H54 (cell line): ENCODE results near the gene RHOC.

ENCODE experiments used
- DNase-seq: peaks from one replicate; pipeline ENCODE4 v3.0.0; 2011; ENCODE audit warnings: low spot score, mixed read lengths; ENCODE audit not compliant: insufficient read length
- FAIRE-seq: peaks from 3 replicates; lab custom pipeline; 2011; peaks lifted over from hg19 to GRCh38; lab: Jason Lieb, UNC
- POLR2A ChIP-seq: IDR thresholded peaks from 2 replicates; pipeline ENCODE4 v1.6.1; 2011; ENCODE audit warnings: low read depth, mild to moderate bottlenecking, low read length

The RHOC gene

DNA sequence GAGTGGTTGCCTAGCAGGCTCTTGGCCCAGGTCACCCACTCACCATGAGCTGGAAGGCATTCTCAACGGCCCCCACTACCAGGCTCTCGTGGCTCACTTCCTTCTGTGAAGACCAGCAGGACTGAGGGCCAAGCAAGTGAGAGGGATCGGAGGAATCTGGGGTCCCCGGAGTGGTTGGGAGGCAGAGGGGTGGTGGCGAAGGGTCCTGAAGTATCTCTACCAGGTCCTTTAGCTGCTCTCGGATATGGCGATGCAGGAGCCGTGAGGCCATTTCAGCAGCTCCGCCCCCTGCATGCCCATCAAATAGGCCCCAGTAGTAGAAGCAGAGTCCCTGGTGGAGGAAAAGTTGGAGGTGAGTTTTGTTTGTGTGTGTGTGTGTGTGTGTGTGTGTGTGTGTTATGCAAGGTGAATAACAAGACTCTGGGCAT lies 5.8 kb upstream of the RHOC start:
- DNase-seq (no peak), FAIRE-seq (no peak)
- TF ChIP-seq POLR2A = no peak

GRCh38 chr1:112712191-112712590 lies 5.3 kb upstream of the RHOC start:
- TF ChIP-seq POLR2A = no peak
- DNase-seq (no peak), FAIRE-seq (no peak)

DNA sequence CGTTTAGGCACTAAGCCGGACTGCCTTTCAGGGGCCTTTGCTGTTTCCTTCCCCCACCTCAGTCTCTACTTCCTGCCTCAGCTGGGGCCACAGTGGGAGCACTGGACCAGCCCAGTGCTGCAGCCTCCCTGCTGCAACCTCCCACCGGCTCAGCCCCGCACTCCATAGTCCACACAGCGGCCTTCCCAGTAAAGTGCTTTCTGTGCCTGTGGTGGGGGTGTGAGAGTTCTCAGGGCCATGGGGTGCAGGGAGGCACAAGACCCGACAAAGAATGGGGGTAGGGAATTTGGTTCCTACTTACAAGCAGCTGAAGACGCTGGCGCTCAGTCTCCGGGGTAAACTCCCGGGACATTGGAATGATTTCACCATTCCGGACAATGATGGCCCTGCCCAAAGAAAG lies 4.7 kb upstream of the RHOC start:
- DNase-seq (no peak), FAIRE-seq (no peak)
- no peak for TF ChIP-seq POLR2A

GRCh38 chr1:112711041-112711440 lies 4.1 kb upstream of the RHOC start:
- no peak for FAIRE-seq
- no peak for DNase-seq
- no peak for TF ChIP-seq POLR2A

DNA sequence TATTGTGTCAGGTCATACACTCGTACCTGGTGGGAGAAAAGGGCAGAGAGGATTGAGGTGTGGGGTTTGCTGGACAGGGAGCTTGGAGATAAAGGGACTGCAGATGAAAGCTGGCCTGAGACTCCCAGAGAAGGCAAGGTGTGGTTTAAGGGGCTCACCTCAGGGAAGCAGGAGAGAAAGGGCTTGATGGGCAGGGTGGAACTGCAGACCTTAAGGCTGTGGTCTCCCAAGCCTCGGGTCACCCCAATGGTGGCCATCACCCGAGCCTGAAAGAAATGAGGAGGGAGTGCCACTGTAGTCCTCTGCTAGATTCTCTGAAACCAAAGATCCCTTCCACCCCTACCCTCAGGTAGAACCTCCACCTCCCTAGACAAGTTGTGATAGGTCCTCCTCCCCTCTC lies 3.7 kb upstream of the RHOC start:
- no peak for TF ChIP-seq POLR2A
- FAIRE-seq (no peak), DNase-seq (no peak)

GRCh38 chr1:112710159-112710558 lies 3.2 kb upstream of the RHOC start:
- FAIRE-seq (no peak), DNase-seq (no peak)
- TF ChIP-seq POLR2A = no peak

DNA sequence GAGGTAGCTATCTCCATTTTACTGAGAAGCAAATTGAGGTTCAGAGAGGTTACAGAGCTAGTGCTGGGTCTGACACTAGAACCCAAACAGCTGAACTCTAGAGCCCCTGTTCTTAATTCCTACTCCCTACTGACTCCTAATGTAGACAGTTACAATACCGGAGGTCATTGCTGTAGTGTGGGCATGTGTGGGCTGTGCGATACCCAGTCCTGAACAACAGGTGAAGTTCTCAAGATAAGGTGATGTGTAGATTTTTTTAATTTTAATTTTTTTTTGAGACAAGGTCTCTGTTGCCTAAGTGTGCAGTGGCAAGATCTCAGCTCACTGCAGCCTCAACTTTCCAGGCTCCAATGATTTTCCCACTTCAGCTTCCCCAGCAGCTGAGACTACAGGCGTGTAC lies 1.6 kb upstream of the RHOC start:
- no peak for DNase-seq
- no peak for FAIRE-seq
- no peak for TF ChIP-seq POLR2A

- FAIRE-seq (no peak), DNase-seq (no peak)
- no peak for TF ChIP-seq POLR2A
These were observed 1.1 kb upstream of the RHOC start for GRCh38 chr1:112708002-112708448.

DNA sequence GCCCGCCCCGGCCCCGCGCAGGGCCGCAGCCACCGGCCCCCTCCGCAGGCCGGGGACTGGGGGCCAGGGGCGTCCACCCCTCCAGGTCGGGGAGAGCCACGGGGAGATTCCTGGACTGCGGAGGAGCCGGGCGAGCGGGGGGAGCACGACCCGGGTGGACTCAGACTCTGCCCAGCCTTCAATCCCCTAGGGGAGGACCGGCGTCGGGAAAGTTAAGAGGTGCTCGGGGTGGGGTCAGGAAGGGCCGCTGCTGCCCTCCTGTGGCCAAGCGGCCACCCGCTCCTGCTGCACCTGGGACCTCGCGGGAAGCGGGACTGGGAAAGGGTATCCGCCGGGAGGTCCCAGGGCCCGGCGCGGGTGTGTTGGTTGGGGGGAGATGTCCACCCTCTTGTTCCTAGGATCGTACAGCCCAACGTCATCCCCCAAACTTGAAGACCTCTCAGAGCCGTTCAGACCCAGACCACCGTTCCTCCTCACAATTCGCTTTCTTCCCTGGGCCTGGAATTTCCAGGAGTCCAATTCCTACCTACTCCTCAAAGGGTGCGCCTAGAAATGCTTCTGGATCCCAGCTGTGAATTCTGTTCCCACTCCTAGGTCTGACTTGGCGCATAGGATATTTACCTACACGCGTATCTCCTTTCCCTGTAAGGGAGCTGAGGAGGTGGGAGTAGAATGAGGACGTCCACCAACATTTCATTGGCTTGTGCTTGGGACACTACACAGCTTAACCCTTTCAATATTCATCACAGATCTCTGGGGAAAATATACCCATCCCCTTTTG lies 484 bp upstream of the RHOC start:
- no peak for TF ChIP-seq POLR2A
- peak; percentile 94 for DNase-seq
- FAIRE-seq = no peak

GRCh38 chr1:112704934-112705627 lies 1.8 kb downstream of the RHOC start:
- peak; percentile 70 for TF ChIP-seq POLR2A
- FAIRE-seq (peak; percentile 75), DNase-seq (peak; percentile 95)

- FAIRE-seq (no peak), DNase-seq (no peak)
- no peak for TF ChIP-seq POLR2A
These were observed 2.5 kb downstream of the RHOC start for GRCh38 chr1:112704391-112704933.

- no peak for DNase-seq
- no peak for FAIRE-seq
- TF ChIP-seq POLR2A = no peak
These were observed 3.2 kb downstream of the RHOC start for GRCh38 chr1:112703706-112704105.

GRCh38 chr1:112702420-112703261 lies 4.3 kb downstream of the RHOC start:
- DNase-seq (no peak), FAIRE-seq (no peak)
- no peak for TF ChIP-seq POLR2A

GRCh38 chr1:112702067-112702395 lies 4.9 kb downstream of the RHOC start:
- DNase-seq (no peak), FAIRE-seq (no peak)
- no peak for TF ChIP-seq POLR2A
